AG04450 (cell line): ENCODE data around the gene MASP1. TPM values are rescaled to one million over a fixed set of nuclear protein-coding genes. Genes with fewer than 3 reads are reported as not detected.

Source experiments
- CTCF ChIA-PET: fragments of 300-600, 350-600 bp; formaldehyde crosslinking; extraction: SDS; loops from one replicate; lab custom pipeline; 2022; ENCODE audit warnings: antibody characterized with exemption, inconsistent platforms; lab: Charles Lee
- POLR2A ChIA-PET: fragments of 350-600 bp; formaldehyde crosslinking; extraction: SDS; loops from one replicate; lab custom pipeline; 2021; ENCODE audit warnings: antibody characterized with exemption, inconsistent platforms; lab: Yijun Ruan, JAX
- DNase-seq: peaks from one replicate; pipeline ENCODE4 v3.0.0-alpha.2; 2011; ENCODE audit warnings: low read depth, low spot score
- H3K27ac ChIP-seq: one replicate; pipeline ENCODE4 v1.5.1; 2012; ENCODE audit warnings: low read depth, low read length, control low read depth
- H3K27me3 ChIP-seq: one replicate; pipeline ENCODE4 v1.6.0; 2012; ENCODE audit warnings: low read length; ENCODE audit not compliant: control insufficient read depth, insufficient read depth
- H3K4me3 ChIP-seq: 2 replicates; pipeline ENCODE4 v1.5.1; 2011; ENCODE audit warnings: mild to moderate bottlenecking, low read depth, low read length, control low read depth
- H3K9me3 ChIP-seq: 2 replicates; pipeline ENCODE4 v1.5.1; 2012; ENCODE audit warnings: low read length; ENCODE audit not compliant: control insufficient read depth, insufficient read depth
- polyA plus RNA-seq: library from polyadenylated mRNA; depleted of rRNA; stranded (reverse); fragments of >200 nt; gene quantifications from 2 replicates; pipeline ENCODE4 v1.2.3, GENCODE V29; 2011
- TF ChIP-seq, protein P1 (sequence below): IDR thresholded peaks from 2 replicates; pipeline ENCODE4 v1.5.1; 2011; ENCODE audit warnings: low read depth, low read length, control low read depth, inconsistent platforms

Gene MASP1
- polyA plus RNA-seq, 1 experiment = 80.7 TPM

DNA sequence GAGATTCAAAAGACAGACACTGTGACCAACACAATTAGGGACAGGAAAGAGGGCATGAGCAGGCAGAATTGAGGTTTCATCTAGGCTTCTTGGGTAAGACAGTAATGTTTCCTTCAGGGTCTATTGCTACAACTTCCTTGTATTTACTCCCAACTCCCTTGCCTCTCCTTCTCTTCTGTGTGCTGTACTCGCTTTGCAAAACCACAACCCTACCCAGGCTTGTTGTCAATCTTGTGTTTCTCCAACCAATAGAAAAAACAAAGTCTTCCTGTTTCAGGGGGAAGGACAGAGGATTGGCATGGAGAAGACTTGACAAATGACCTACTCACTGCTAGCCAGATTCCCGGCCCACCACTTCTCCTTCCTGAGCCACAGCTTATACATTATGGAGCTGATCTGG, 36.3 kb upstream of the MASP1 start:
- Histone ChIP-seq H3K27me3 (peaks cover 10% of the 10 kb centered on the region), H3K9me3 (no peaks in the 10 kb centered on the region), H3K27ac (no peak overlapping the region), H3K4me3 (no peak overlapping the region)
- CTCF ChIA-PET = interaction anchor here (7.1 to 10.4 kb wide), 2 partner anchors 9 to 352 kb away, joined by 40 to 59 read pairs; no protein-coding TSS in a partner anchor
- TF ChIP-seq, protein P1, sequence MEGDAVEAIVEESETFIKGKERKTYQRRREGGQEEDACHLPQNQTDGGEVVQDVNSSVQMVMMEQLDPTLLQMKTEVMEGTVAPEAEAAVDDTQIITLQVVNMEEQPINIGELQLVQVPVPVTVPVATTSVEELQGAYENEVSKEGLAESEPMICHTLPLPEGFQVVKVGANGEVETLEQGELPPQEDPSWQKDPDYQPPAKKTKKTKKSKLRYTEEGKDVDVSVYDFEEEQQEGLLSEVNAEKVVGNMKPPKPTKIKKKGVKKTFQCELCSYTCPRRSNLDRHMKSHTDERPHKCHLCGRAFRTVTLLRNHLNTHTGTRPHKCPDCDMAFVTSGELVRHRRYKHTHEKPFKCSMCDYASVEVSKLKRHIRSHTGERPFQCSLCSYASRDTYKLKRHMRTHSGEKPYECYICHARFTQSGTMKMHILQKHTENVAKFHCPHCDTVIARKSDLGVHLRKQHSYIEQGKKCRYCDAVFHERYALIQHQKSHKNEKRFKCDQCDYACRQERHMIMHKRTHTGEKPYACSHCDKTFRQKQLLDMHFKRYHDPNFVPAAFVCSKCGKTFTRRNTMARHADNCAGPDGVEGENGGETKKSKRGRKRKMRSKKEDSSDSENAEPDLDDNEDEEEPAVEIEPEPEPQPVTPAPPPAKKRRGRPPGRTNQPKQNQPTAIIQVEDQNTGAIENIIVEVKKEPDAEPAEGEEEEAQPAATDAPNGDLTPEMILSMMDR = no peak
- DNase-seq = no peak
- POLR2A ChIA-PET = no interaction called here

DNA sequence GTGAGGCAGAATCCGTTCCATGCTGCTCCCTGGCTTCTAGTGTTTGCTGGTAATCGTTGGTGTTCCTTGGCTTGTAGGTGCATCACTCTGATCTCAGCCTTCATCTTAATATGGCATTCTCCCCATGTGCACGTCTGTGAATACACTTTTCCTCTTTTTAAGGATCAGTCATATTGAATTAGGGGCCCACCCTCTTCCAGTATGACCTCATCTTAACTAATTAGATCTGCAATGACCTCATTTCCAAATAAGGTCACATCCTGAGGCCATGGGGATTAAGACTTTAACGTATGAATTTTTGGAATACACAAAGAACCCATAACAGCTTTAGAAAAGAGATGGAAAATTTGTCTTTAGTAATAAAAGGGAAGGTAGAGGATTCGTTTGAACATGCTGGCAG, 34.1 kb upstream of the MASP1 start:
- Histone ChIP-seq H3K9me3 (no peaks in the 10 kb centered on the region), H3K27me3 (peaks cover 18% of the 10 kb centered on the region), H3K27ac (no peak overlapping the region), H3K4me3 (no peak overlapping the region)
- no peak for DNase-seq
- ChIA-PET POLR2A (interaction anchor here (0.5 kb wide), 1 partner anchor 106 kb away, joined by 4 read pairs; no protein-coding TSS in a partner anchor), CTCF (interaction anchor here (1.0 to 10.4 kb wide), 2 partner anchors 9 to 354 kb away, joined by 4 to 59 read pairs; no protein-coding TSS in a partner anchor)
- TF ChIP-seq, protein P1 = no peak

DNA sequence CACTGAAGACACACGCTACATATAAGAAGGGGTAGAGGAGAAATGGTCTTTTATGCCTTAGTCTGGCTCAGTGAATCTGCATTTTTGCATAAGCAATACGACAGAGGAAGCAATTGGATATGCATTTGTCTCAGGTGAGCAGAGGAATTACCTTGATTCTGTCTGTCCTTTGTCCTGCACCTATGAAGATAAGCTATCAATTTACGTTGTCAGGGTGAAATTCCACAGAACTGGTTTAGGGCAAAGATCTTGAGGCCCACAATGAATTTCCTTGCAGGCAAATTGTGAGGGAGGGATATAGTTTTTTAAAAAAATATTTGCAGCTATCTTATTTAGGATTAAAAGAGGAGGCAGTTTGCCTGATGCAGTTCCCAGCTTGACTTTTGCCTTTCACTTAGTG, 31.6 kb upstream of the MASP1 start:
- Histone ChIP-seq H3K9me3 (no peaks in the 10 kb centered on the region), H3K27ac (no peak overlapping the region), H3K4me3 (no peak overlapping the region), H3K27me3 (peaks cover 18% of the 10 kb centered on the region)
- TF ChIP-seq, protein P1 = no peak
- DNase-seq = no peak
- CTCF ChIA-PET = interaction anchor here (1.0 to 9.3 kb wide), 4 partner anchors 101 to 392 kb away, joined by 3 to 696 read pairs (median 123); no protein-coding TSS in a partner anchor
- POLR2A ChIA-PET = no interaction called here

DNA sequence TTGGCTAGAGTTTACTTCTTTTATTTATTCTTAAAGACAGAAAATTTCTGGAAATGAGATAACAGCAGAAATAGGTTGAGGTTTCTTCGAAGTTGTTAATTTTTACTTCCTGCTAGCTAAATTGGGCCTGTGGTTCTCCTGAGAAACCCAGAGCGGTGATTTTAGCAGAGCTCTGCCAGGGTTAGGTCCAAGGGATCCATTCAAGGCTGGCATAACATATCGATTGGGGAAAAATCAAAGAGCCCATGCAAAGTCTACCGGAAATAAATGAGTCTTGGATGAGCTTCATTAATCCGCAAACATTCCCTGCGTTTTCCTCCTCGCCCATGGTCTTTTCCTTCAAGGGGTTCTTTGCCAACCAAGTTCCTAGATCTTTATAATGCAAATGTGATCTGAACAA, 30.8 kb upstream of the MASP1 start:
- ChIA-PET POLR2A (no interaction called here), CTCF (interaction anchor here (1.2 to 9.3 kb wide), 5 partner anchors 101 to 392 kb away, joined by 3 to 696 read pairs (median 119); no protein-coding TSS in a partner anchor)
- Histone ChIP-seq H3K27me3 (peaks cover 18% of the 10 kb centered on the region), H3K4me3 (no peak overlapping the region), H3K27ac (no peak overlapping the region), H3K9me3 (no peaks in the 10 kb centered on the region)
- DNase-seq = no peak
- TF ChIP-seq, protein P1 = no peak

DNA sequence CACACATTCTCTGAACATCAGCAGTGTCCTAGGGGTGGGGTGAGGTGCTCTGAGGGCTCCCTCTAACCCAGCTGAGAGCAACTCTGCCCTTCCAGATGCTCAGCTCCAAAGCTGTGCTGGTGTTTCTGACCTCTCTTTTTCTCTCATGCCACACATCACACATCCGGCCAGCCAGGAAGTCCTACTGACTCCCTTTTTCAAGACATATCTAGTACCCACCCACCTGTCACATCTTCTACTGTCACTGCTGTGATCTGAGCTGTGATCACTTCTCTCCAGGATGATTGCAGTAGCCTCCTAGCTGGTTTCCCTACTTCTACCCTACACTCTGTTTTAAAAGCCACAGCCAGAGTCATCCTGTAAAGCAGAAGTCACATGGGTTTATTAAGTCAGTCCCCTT, 30.2 kb upstream of the MASP1 start:
- Histone ChIP-seq H3K9me3 (no peaks in the 10 kb centered on the region), H3K4me3 (no peak overlapping the region), H3K27ac (no peak overlapping the region), H3K27me3 (peaks cover 18% of the 10 kb centered on the region)
- no peak for DNase-seq
- POLR2A ChIA-PET = no interaction called here
- TF ChIP-seq, protein P1 = no peak
- CTCF ChIA-PET = interaction anchor here (1.2 to 9.3 kb wide), 4 partner anchors 100 to 392 kb away, joined by 3 to 696 read pairs (median 180); no protein-coding TSS in a partner anchor
